ENCODE results near the gene EFCAB8.

Gene EFCAB8

DNA sequence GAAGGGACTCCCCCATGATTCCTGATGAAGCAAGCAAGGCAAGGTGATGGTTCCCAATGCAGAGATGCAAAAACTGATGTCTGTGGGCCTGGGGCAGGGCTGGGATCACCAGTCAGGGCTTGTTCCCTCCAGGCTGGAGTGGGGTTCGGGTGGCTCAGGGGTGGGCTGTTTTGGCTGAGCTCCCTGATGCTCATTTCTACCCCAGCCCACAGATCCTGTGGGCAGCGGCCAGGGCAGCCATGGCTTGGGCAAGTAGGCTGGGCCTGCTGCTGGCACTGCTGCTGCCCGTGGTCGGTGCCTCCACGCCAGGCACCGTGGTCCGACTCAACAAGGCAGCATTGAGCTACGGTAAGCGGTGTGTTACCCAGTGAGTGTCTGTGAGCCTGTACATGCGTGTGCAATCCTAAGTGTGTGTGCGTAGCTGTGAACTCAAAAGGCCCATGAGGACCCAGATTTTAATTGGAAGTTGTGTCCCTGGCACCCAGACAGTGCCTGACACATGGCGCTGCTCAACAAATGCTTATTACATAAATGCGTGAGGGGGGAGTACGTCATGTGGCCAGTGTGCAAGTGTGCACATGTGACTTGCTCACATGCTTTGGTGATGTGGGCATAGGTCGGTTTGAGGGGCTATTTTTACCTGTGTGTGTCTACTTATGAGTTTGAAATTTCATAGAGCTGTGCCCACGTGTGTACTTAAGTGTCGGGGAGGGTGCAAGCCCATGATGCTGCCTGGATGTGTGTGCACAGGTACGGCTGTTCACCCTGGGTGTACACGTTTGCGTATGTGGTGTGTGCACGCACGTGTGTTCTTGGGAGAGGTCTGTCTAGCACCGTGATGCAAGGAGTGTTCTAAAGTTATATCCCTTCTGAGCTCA, 149.9 kb downstream of the EFCAB8 start:
- H3K9me3 ChIP-seq (replicated peaks in 1 of 2; ENCODE audit: control insufficient read depth in 2 of 2, insufficient read depth in 1 of 2, low read depth in 1 of 2, low read length in 2 of 2), result peaks cover 0 to 5% of the 10 kb centered on the region in 2 donors
- no peak overlapping the region for H3K23ac ChIP-seq (ENCODE audit: low read depth, low read length, poor library complexity)
- no peaks in the 10 kb centered on the region for H3K36me3 ChIP-seq (replicated peaks in 1 of 2; ENCODE audit: control insufficient read depth in 2 of 2, insufficient read depth in 2 of 2, low read length in 2 of 2)
- peak overlapping the region; percentile 18 for H2BK15ac ChIP-seq (ENCODE audit: low read length)
- peak overlapping the region; percentile 76 for H3K18ac ChIP-seq (ENCODE audit: low read length)
- H4K8ac ChIP-seq (ENCODE audit: low read depth, low read length), result no peak overlapping the region
- peaks cover 10 to 11% of the 10 kb centered on the region in 2 donors for H3K4me1 ChIP-seq (ENCODE audit: control insufficient read depth in 2 of 2, insufficient read depth in 1 of 2, low read depth in 1 of 2, low read length in 2 of 2)
- H3K27me3 ChIP-seq (ENCODE audit: control insufficient read depth in 3 of 3, insufficient read depth in 3 of 3, low read depth in 1 of 3, low read length in 3 of 3), result peaks cover 0 to 5% (median 0%) of the 10 kb centered on the region in 3 experiments
- H2BK12ac ChIP-seq (ENCODE audit: low read length), result no peak overlapping the region
- no peak overlapping the region for H2BK120ac ChIP-seq (ENCODE audit: low read depth, low read length)
- H3K4me2 ChIP-seq (ENCODE audit: insufficient read depth, low read length, poor library complexity, severe bottlenecking), result no peak overlapping the region
- no peaks in the 10 kb centered on the region for H3K79me1 ChIP-seq (ENCODE audit: low read depth, low read length)
- H2BK5ac ChIP-seq (ENCODE audit: low read length), result no peak overlapping the region
- DNase-seq (ENCODE audit: low spot score), result no peak
- H3K14ac ChIP-seq (ENCODE audit: low read length), result no peak overlapping the region
- no peak overlapping the region for H2AFZ ChIP-seq (ENCODE audit: low read length)
- no CpG with 5 or more reads among the region's 23 CpGs for WGBS, 2 donors (ENCODE audit: extremely low coverage in 2 of 2, insufficient read length in 2 of 2, insufficient replicate concordance in 1 of 2)
- H2AK5ac ChIP-seq (ENCODE audit: low read depth, low read length), result peak overlapping the region; percentile 35
- H4K91ac ChIP-seq (ENCODE audit: low read depth, low read length, poor library complexity), result no peak overlapping the region
- no peak overlapping the region for H3K4ac ChIP-seq (ENCODE audit: low read length)
- H3K4me3 ChIP-seq (ENCODE audit: low read length in 2 of 2), result no peak overlapping the region
- H3K27ac ChIP-seq (replicated peaks; ENCODE audit: low read length), result no peak overlapping the region
- H3K9ac ChIP-seq (ENCODE audit: low read depth, low read length, poor library complexity), result no peak overlapping the region

DNA sequence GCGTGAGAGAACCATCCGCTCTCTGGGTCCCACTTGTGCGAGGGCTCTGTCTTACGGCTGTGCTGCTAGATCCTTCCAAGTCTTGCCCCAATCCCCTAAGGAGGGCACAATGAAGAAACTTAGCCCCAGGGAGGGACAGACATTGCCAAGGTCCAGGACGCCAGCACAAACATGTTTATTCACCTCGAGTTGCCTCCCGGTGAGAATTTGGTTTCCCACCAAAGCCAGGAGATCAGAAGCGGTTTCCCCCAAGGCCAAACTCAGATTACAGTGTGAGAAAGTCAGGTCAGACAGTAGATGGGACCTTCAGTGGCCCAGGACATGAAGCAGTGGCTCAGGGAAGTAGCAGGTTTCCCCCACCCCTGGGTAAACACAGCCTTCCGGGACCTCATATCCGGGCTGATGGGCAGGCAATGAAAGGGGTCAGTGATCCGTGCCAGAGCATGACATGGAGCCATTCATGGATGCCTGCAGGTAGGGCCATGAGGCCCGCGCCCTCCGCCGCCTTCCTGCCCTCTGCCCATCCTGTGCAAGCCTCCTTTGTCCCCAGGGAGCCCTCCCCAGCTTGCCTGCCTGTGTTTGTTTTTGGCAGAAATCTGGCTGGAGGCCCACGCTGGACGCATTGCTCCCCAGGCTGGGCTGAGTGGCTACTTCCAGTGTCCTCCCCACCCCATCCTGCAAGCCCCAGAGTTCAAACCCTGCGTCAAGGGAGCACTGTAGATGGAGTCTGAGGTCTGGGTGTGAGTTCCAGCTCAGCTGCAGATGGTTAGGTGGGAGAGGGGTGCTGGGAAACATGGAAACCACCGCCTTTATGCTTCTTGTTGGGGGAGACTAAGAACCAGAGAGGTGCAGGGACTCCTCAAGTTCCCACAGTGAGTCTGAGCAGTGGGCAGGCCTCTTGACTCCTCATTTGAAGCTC, 150.8 kb downstream of the EFCAB8 start:
- Histone ChIP-seq H2BK12ac (ENCODE audit: low read length) (no peak overlapping the region), H3K14ac (ENCODE audit: low read length) (no peak overlapping the region), H2AK5ac (ENCODE audit: low read depth, low read length) (no peak overlapping the region), H2BK120ac (ENCODE audit: low read depth, low read length) (no peak overlapping the region), H2AFZ (ENCODE audit: low read length) (no peak overlapping the region), H2BK15ac (ENCODE audit: low read length) (peak overlapping the region; percentile 41), H4K8ac (ENCODE audit: low read depth, low read length) (no peak overlapping the region), H3K4me3 (ENCODE audit: low read length in 2 of 2) (no peak overlapping the region), H3K18ac (ENCODE audit: low read length) (peak overlapping the region; percentile 76), H2BK5ac (ENCODE audit: low read length) (no peak overlapping the region), H4K91ac (ENCODE audit: low read depth, low read length, poor library complexity) (no peak overlapping the region), H3K36me3 (replicated peaks in 1 of 2; ENCODE audit: control insufficient read depth in 2 of 2, insufficient read depth in 2 of 2, low read length in 2 of 2) (no peaks in the 10 kb centered on the region), H3K27me3 (ENCODE audit: control insufficient read depth in 3 of 3, insufficient read depth in 3 of 3, low read depth in 1 of 3, low read length in 3 of 3) (peaks cover 0 to 8% (median 0%) of the 10 kb centered on the region in 3 experiments), H3K4me1 (ENCODE audit: control insufficient read depth in 2 of 2, insufficient read depth in 1 of 2, low read depth in 1 of 2, low read length in 2 of 2) (peaks cover 10 to 11% of the 10 kb centered on the region in 2 donors), H3K79me1 (ENCODE audit: low read depth, low read length) (no peaks in the 10 kb centered on the region), H3K4me2 (ENCODE audit: insufficient read depth, low read length, poor library complexity, severe bottlenecking) (no peak overlapping the region), H3K9ac (ENCODE audit: low read depth, low read length, poor library complexity) (no peak overlapping the region), H3K4ac (ENCODE audit: low read length) (no peak overlapping the region), H3K9me3 (replicated peaks in 1 of 2; ENCODE audit: control insufficient read depth in 2 of 2, insufficient read depth in 1 of 2, low read depth in 1 of 2, low read length in 2 of 2) (peaks cover 0 to 5% of the 10 kb centered on the region in 2 donors), H3K27ac (replicated peaks; ENCODE audit: low read length) (no peak overlapping the region), H3K23ac (ENCODE audit: low read depth, low read length, poor library complexity) (no peak overlapping the region)
- WGBS, 2 donors (ENCODE audit: extremely low coverage in 2 of 2, insufficient read length in 2 of 2, insufficient replicate concordance in 1 of 2), result no CpG with 5 or more reads among the region's 19 CpGs
- DNase-seq (ENCODE audit: low spot score), result no peak

DNA sequence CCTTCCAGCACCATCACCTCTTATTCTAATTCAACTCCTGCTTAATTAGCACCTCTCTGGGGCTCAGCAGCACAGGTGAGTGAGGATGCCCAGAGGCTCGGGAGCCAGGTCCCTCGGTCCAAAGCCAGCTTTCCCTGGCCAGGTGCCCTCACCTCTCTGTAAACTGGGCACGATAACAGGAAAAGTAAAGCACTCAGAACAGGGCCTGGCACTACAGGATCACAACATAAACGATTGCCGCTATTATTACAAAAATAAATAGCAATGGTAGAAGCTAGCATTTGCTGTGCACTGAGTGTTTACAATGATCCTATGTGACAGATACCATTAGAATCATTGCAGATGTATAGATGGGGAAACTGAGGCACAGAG, 151.4 kb downstream of the EFCAB8 start:
- peaks cover 0 to 14% (median 0%) of the 10 kb centered on the region in 3 experiments for H3K27me3 ChIP-seq (ENCODE audit: control insufficient read depth in 3 of 3, insufficient read depth in 3 of 3, low read depth in 1 of 3, low read length in 3 of 3)
- no CpG with 5 or more reads among the region's 5 CpGs for WGBS, 2 donors (ENCODE audit: extremely low coverage in 2 of 2, insufficient read length in 2 of 2, insufficient replicate concordance in 1 of 2)

More for the DNA sequence above, 151.4 kb downstream of the EFCAB8 start:
- H3K4ac ChIP-seq (ENCODE audit: low read length), result no peak overlapping the region
- H2AFZ ChIP-seq (ENCODE audit: low read length), result no peak overlapping the region
- H4K8ac ChIP-seq (ENCODE audit: low read depth, low read length), result no peak overlapping the region
- no peaks in the 10 kb centered on the region for H3K36me3 ChIP-seq (replicated peaks in 1 of 2; ENCODE audit: control insufficient read depth in 2 of 2, insufficient read depth in 2 of 2, low read length in 2 of 2)
- H3K18ac ChIP-seq (ENCODE audit: low read length), result no peak overlapping the region
- H4K91ac ChIP-seq (ENCODE audit: low read depth, low read length, poor library complexity), result no peak overlapping the region
- H3K4me3 ChIP-seq (ENCODE audit: low read length in 2 of 2), result no peak overlapping the region
- H3K23ac ChIP-seq (ENCODE audit: low read depth, low read length, poor library complexity), result no peak overlapping the region
- DNase-seq (ENCODE audit: low spot score), result no peak
- no peak overlapping the region for H2BK5ac ChIP-seq (ENCODE audit: low read length)
- H2BK120ac ChIP-seq (ENCODE audit: low read depth, low read length), result no peak overlapping the region
- H2BK15ac ChIP-seq (ENCODE audit: low read length), result no peak overlapping the region
- no peak overlapping the region for H3K4me2 ChIP-seq (ENCODE audit: insufficient read depth, low read length, poor library complexity, severe bottlenecking)
- no peak overlapping the region for H3K27ac ChIP-seq (replicated peaks; ENCODE audit: low read length)
- H2BK12ac ChIP-seq (ENCODE audit: low read length), result no peak overlapping the region
- no peaks in the 10 kb centered on the region for H3K79me1 ChIP-seq (ENCODE audit: low read depth, low read length)
- peaks cover 0 to 5% of the 10 kb centered on the region in 2 donors for H3K9me3 ChIP-seq (replicated peaks in 1 of 2; ENCODE audit: control insufficient read depth in 2 of 2, insufficient read depth in 1 of 2, low read depth in 1 of 2, low read length in 2 of 2)
- peaks cover 11 to 12% of the 10 kb centered on the region in 2 donors for H3K4me1 ChIP-seq (ENCODE audit: control insufficient read depth in 2 of 2, insufficient read depth in 1 of 2, low read depth in 1 of 2, low read length in 2 of 2)
- H2AK5ac ChIP-seq (ENCODE audit: low read depth, low read length), result no peak overlapping the region
- no peak overlapping the region for H3K9ac ChIP-seq (ENCODE audit: low read depth, low read length, poor library complexity)
- no peak overlapping the region for H3K14ac ChIP-seq (ENCODE audit: low read length)

Data from neuronal stem cell (in vitro differentiated cells).